ENCODE results near the gene IGFL1.

GRCh38 chr19:46180701-46181387 is 48.7 kb upstream of the IGFL1 start:
- TF ChIP-seq MAZ (IDR thresholded peaks at IDR 0.05; ENCODE audit: borderline replicate concordance, low read depth, low read length), result no peak
- TF ChIP-seq, protein P1, sequence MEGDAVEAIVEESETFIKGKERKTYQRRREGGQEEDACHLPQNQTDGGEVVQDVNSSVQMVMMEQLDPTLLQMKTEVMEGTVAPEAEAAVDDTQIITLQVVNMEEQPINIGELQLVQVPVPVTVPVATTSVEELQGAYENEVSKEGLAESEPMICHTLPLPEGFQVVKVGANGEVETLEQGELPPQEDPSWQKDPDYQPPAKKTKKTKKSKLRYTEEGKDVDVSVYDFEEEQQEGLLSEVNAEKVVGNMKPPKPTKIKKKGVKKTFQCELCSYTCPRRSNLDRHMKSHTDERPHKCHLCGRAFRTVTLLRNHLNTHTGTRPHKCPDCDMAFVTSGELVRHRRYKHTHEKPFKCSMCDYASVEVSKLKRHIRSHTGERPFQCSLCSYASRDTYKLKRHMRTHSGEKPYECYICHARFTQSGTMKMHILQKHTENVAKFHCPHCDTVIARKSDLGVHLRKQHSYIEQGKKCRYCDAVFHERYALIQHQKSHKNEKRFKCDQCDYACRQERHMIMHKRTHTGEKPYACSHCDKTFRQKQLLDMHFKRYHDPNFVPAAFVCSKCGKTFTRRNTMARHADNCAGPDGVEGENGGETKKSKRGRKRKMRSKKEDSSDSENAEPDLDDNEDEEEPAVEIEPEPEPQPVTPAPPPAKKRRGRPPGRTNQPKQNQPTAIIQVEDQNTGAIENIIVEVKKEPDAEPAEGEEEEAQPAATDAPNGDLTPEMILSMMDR (conservative IDR thresholded peaks at IDR 0.05; ENCODE audit: low read depth, low read length), result no peak
- TF ChIP-seq, protein P2, sequence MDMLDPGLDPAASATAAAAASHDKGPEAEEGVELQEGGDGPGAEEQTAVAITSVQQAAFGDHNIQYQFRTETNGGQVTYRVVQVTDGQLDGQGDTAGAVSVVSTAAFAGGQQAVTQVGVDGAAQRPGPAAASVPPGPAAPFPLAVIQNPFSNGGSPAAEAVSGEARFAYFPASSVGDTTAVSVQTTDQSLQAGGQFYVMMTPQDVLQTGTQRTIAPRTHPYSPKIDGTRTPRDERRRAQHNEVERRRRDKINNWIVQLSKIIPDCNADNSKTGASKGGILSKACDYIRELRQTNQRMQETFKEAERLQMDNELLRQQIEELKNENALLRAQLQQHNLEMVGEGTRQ (IDR thresholded peaks at IDR 0.05; ENCODE audit: low read depth, low read length), result no peak
- TF ChIP-seq NFE2L2 (IDR thresholded peaks at IDR 0.05; ENCODE audit: low read depth, low read length), result no peak
